ENCODE data around the gene COL20A1.

The COL20A1 gene

DNA sequence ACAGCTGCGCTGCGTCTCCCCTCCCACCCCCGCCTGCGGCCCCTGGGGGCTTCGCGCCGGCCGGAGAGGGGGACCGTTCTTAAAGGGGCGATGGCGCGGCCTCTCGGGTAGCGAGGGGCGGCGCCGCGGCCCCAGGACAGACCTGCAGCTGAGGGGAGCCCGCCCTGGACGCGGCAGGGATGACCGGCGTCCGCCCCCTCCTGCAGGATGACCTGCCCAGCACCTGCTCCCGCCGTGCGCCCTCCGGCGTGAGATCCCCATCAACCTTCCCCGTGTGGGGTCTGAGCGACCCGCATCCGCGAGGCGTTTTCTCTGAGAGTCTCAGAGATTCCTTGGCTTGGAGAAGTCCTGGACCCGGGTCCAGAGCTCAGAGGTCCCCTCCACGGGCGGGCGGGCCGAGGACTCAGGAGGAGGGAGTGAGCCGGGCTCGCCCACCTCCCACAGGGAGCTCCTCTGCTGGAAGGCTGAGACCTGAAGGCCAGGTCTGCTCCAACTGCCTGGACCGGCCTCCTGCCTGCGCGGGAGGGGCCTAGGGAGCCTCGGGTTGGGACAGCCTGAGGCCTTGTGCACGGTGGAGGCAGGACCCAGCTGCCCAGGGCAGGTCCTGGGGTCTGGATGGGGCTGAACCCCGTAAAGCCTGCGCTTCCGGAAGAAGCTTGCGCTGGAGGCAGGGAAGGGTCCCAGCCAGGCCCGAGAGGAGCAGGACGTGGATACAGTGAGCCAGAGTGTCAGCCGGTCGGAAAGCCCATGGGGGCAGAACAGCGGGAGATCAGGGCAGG is 38.2 kb upstream of the COL20A1 start:
- DNase-seq (ENCODE audit: extremely low read depth, low read depth) = no peak
- TF ChIP-seq, protein P1, sequence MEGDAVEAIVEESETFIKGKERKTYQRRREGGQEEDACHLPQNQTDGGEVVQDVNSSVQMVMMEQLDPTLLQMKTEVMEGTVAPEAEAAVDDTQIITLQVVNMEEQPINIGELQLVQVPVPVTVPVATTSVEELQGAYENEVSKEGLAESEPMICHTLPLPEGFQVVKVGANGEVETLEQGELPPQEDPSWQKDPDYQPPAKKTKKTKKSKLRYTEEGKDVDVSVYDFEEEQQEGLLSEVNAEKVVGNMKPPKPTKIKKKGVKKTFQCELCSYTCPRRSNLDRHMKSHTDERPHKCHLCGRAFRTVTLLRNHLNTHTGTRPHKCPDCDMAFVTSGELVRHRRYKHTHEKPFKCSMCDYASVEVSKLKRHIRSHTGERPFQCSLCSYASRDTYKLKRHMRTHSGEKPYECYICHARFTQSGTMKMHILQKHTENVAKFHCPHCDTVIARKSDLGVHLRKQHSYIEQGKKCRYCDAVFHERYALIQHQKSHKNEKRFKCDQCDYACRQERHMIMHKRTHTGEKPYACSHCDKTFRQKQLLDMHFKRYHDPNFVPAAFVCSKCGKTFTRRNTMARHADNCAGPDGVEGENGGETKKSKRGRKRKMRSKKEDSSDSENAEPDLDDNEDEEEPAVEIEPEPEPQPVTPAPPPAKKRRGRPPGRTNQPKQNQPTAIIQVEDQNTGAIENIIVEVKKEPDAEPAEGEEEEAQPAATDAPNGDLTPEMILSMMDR (IDR thresholded peaks at IDR 0.05; ENCODE audit: low read depth, low read length, missing control alignments) = no peak
- no peak overlapping the region for H3K4me3 ChIP-seq (replicated peaks; ENCODE audit: low read depth, low read length)

DNA sequence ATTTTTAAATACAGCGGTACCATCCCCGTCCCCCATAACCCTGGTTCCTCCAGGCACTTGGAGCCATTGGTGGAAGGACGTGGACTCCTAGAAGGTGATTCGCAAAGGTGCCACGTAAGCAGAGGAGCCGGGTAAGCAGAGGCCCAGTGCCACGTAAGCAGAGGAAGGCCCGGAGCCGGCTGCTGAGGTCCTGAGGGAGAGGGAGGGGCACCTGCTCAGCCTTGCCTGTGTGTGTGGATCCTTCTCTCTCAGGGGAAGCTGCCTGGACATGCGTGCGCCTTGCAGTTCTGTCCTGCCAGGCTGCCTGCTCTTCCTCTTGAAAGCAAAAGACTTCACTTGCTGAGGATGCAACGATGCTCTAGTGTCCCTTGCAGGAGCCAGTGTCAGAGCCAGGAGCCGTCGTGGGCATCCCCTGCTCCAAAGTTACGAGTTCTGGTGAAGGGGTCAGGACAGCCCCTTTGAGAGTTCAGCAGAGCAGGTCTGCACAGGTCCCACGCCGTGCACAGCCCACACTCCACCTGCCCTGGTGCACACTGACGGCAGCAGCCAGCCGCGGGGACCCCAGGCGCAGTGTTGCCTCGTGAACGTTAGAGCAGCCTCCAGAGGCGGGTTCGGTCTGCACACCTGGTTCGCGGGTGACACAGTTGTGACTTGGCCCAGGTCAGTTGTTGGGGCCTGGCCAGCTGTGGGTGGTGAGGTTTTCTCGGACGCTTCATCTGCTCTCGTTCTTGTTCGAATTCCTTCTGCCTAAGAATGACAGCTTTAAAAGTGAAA is 36.9 kb upstream of the COL20A1 start:
- no peak for DNase-seq (ENCODE audit: extremely low read depth, low read depth)
- TF ChIP-seq, protein P1 (IDR thresholded peaks at IDR 0.05; ENCODE audit: low read depth, low read length, missing control alignments) = no peak
- H3K4me3 ChIP-seq (replicated peaks; ENCODE audit: low read depth, low read length) = no peak overlapping the region

DNA sequence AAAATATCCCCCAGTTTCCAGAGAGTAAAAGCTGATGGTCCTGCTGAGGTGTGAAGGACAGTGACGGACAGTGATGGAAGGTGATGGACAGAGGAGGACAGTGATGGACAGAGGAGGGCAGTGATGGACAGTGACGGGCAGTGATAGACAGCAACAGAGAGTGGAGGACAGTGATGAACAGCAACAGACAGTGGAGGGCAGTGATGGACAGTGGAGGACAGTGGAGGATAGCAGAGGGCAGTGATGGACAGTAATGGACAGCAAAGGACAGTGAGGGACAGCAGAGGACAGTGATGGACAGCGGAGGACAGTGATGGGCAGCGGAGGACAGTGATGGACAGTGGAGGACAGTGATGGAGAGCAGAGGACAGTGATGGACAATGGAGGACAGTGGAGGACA is 36.0 kb upstream of the COL20A1 start:
- no peak for DNase-seq (ENCODE audit: extremely low read depth, low read depth)
- TF ChIP-seq, protein P1 (IDR thresholded peaks at IDR 0.05; ENCODE audit: low read depth, low read length, missing control alignments) = no peak
- H3K4me3 ChIP-seq (replicated peaks; ENCODE audit: low read depth, low read length) = no peak overlapping the region

DNA sequence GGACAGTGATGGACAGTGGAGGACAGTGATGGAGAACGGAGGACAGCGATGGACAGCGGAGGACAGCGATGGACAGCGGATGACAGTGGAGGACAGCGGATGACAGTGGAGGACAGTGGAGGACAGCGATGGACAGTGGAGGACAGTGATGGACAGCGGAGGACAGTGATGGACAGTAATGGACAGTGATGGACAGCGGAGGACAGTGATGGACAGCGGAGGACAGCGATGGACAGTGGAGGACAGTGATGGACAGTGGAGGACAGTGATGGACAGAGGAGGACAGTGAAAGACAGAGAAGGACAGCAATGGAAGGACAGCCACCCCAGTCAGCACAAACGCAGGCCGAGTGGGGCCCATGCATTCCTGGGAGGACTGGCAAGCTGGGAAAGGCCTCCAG is 35.4 kb upstream of the COL20A1 start:
- no peak overlapping the region for H3K4me3 ChIP-seq (replicated peaks; ENCODE audit: low read depth, low read length)
- TF ChIP-seq, protein P1 (IDR thresholded peaks at IDR 0.05; ENCODE audit: low read depth, low read length, missing control alignments) = no peak
- DNase-seq (ENCODE audit: extremely low read depth, low read depth) = no peak

DNA sequence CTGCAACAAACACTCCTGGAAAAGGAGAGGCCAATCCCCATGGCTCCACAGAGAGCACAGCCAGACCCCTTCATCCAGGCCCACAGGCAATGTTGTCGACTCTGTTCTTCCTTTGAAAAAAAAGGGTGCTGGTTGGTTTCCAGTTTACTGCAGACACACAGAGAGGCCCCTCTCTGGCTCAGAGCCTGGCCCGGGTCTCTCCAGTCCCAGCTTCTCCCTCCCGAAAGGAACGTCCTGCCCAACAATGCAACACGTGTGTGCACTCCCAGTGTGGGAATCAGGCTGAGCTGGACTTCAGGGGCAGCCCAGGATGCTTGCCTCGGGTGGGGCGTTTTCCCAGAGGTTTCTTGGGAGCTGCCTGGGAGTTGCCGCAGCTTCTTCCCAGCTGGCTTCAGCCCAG is 34.2 kb upstream of the COL20A1 start:
- H3K4me3 ChIP-seq (replicated peaks; ENCODE audit: low read depth, low read length) = no peak overlapping the region
- DNase-seq (ENCODE audit: extremely low read depth, low read depth) = no peak
- TF ChIP-seq, protein P1 (IDR thresholded peaks at IDR 0.05; ENCODE audit: low read depth, low read length, missing control alignments) = no peak

DNA sequence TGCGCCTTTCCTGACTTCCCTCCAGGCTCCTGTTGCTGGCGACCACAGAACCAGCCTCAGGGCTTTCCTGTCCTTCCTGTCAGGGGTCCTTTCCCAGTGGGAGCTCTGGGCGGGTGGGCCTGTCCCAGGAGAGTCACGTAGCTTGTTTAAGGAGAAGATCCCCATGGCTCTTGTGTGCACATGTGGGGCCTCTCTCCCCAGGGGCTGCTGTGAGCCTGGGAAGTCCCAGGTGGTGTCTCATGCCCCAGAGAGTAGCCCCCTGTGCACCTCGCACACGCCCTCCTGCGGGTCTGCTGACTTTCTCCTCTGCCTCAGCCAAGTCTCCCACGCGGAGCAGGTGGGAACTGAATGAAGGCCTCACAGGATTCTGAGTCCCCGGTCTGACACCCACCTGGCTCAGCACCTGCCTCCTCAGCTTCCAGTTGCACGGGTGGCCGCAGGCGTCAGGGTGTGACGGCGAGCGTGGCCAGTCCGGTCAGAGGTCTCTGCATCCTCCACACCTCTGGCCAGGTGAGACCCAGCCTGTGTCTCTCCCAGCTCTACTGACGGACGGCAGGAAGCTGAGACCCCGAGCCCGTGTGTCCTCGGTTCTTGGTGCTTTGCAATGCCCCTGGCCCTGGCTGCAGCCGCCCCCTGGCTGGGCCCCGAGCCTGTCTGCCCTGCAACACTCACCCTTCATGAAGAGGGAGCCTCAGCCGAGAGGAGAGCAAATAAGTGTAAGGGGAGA is 33.1 kb upstream of the COL20A1 start:
- TF ChIP-seq, protein P1 (IDR thresholded peaks at IDR 0.05; ENCODE audit: low read depth, low read length, missing control alignments) = no peak

More for the DNA sequence above, 33.1 kb upstream of the COL20A1 start:
- no peak for DNase-seq (ENCODE audit: extremely low read depth, low read depth)
- H3K4me3 ChIP-seq (replicated peaks; ENCODE audit: low read depth, low read length) = no peak overlapping the region

Data from HFF-Myc (cell line).